Kidney epithelial cell (primary cell): ENCODE data around the gene ID1. TPM values are rescaled to one million over a fixed set of nuclear protein-coding genes. Genes with fewer than 3 reads are reported as not detected.

ENCODE experiments used
- DNase-seq: peaks from one replicate; pipeline ENCODE4 v3.0.0-alpha.2; 2010; ENCODE audit warnings: low read depth
- H3K27me3 ChIP-seq: 2 replicates; pipeline ENCODE4 v1.6.0; 2011; ENCODE audit warnings: low read length; ENCODE audit not compliant: control insufficient read depth, insufficient read depth
- H3K36me3 ChIP-seq: 2 replicates; pipeline ENCODE4 v1.5.1; 2011; ENCODE audit warnings: low read length; ENCODE audit not compliant: control insufficient read depth, insufficient read depth
- H3K4me3 ChIP-seq: 2 replicates; pipeline ENCODE4 v1.5.1; 2011; ENCODE audit warnings: low read depth, mild to moderate bottlenecking, control low read depth, low read length
- total RNA-seq: library from RNA; depleted of rRNA; stranded (reverse); fragments of >200 nt; gene quantifications from 2 replicates; pipeline ENCODE4 v1.2.3, GENCODE V29; 2015
- TF ChIP-seq, protein P1 (sequence below): IDR thresholded peaks from 2 replicates; pipeline ENCODE4 v1.5.1; 2011; ENCODE audit warnings: mild to moderate bottlenecking, moderate library complexity, low read length, control low read depth, inconsistent platforms; ENCODE audit not compliant: insufficient read depth, poor library complexity, severe bottlenecking

ID1 gene
- total RNA-seq, 1 donor from 2014 or later, result 27.5 TPM

DNA sequence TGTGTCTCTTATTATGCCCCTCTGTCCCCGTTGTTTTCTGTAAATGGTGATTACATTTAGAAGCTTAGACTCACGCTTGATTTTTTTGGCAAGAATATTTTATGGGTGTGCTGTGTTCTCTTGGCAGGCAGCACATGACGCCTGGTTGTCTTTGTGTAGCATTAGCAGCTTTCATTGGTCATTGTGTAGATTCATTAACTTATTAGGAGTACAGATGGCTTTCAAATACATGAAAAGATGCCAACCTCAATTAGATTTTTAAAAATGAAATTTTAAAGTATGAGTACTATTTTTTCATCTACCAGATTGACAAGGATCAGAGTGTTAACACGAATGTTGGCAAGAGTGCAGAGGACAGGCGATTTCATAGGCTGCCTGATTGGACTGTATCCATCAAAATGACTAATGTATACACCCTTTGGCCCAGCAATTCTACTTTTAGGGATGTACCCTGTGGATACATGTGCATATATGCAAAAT, 47.9 kb downstream of the ID1 start:
- H3K4me3 ChIP-seq, result no peak overlapping the region
- no peaks in the 10 kb centered on the region for H3K27me3 ChIP-seq
- no peak for DNase-seq
- TF ChIP-seq, protein P1, sequence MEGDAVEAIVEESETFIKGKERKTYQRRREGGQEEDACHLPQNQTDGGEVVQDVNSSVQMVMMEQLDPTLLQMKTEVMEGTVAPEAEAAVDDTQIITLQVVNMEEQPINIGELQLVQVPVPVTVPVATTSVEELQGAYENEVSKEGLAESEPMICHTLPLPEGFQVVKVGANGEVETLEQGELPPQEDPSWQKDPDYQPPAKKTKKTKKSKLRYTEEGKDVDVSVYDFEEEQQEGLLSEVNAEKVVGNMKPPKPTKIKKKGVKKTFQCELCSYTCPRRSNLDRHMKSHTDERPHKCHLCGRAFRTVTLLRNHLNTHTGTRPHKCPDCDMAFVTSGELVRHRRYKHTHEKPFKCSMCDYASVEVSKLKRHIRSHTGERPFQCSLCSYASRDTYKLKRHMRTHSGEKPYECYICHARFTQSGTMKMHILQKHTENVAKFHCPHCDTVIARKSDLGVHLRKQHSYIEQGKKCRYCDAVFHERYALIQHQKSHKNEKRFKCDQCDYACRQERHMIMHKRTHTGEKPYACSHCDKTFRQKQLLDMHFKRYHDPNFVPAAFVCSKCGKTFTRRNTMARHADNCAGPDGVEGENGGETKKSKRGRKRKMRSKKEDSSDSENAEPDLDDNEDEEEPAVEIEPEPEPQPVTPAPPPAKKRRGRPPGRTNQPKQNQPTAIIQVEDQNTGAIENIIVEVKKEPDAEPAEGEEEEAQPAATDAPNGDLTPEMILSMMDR, result no peak
- no peaks in the 10 kb centered on the region for H3K36me3 ChIP-seq

DNA sequence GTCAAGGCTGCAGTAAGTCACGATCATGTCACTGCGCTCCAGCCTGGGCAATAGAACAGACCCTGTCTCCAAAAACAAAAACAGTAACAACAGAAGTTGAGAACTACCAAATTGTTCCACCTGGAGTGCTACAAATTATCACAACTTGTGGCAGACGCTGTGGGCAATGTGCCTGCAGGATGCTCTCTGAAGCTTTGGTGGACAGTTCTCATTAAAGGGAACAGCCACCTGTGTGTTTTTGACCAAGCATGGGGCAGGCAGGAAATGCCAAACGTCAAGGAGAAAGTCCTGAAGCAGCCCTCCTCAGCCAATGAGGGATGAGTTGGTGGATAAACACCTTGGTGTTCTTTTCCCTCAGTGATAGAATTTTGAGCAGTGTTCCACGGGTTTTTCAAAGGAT, 48.5 kb downstream of the ID1 start:
- TF ChIP-seq, protein P1, result no peak
- no peak for DNase-seq
- Histone ChIP-seq H3K4me3 (no peak overlapping the region), H3K36me3 (no peaks in the 10 kb centered on the region), H3K27me3 (no peaks in the 10 kb centered on the region)

DNA sequence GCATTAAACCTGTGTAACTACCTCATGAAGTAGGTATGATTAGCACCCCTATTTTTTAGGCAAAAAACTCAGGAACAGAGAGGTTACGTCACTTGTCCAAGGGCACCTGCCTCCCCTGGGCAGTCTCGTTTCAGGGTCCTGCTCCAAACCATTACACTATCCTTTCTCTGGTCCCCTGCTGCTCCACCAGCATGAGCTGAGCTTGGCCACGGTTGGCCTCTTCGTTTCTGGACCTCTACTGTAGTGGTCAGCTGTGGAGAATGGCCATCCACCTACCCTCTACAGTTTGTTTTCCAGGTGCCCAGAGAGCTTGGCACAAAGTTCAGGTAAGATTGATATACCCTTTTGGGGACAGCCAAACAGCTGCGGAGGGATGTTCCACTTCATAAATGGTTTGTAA, 49.4 kb downstream of the ID1 start:
- DNase-seq, result no peak
- Histone ChIP-seq H3K36me3 (no peaks in the 10 kb centered on the region), H3K27me3 (no peaks in the 10 kb centered on the region), H3K4me3 (no peak overlapping the region)
- TF ChIP-seq, protein P1, result no peak

Other genes starting within 250 kb of the ID1 start
- not detected in 2 replicates for gene DEFB118, start 236.7 kb upstream of the ID1 start, total RNA-seq
- not detected in 2 replicates for gene DEFB119, start 214.7 kb upstream of the ID1 start, total RNA-seq
- gene DEFB121, start 199.1 kb upstream of the ID1 start, total RNA-seq, result not detected in 2 replicates
- not detected in 2 replicates for gene DEFB123, start 164.7 kb upstream of the ID1 start, total RNA-seq
- gene DEFB124, start 130.2 kb upstream of the ID1 start, total RNA-seq, result not detected in 2 replicates
- not detected in 2 replicates for gene REM1, start 130.0 kb upstream of the ID1 start, total RNA-seq
- 116 and 133 TPM in 2 replicates for gene HM13, start 90.8 kb upstream of the ID1 start, total RNA-seq
- gene COX4I2, start 32.6 kb downstream of the ID1 start, total RNA-seq, result 0.25 TPM in 1 of 2 replicates, not detected in the other
- 252 and 283 TPM in 2 replicates for gene BCL2L1, start 117.6 kb downstream of the ID1 start, total RNA-seq
- 16.0 and 16.1 TPM in 2 replicates for gene TPX2, start 134.0 kb downstream of the ID1 start, total RNA-seq
- 0.21 and 1.8 TPM in 2 replicates for gene MYLK2, start 214.1 kb downstream of the ID1 start, total RNA-seq
- gene FOXS1, start 240.3 kb downstream of the ID1 start, total RNA-seq, result 5.7 and 5.9 TPM in 2 replicates